ENCODE measurements around the gene FLRT1.

The FLRT1 gene

GRCh38 chr11:63997104-63997700 lies 38.5 kb upstream of the FLRT1 start:
- TF ChIP-seq, protein P1, sequence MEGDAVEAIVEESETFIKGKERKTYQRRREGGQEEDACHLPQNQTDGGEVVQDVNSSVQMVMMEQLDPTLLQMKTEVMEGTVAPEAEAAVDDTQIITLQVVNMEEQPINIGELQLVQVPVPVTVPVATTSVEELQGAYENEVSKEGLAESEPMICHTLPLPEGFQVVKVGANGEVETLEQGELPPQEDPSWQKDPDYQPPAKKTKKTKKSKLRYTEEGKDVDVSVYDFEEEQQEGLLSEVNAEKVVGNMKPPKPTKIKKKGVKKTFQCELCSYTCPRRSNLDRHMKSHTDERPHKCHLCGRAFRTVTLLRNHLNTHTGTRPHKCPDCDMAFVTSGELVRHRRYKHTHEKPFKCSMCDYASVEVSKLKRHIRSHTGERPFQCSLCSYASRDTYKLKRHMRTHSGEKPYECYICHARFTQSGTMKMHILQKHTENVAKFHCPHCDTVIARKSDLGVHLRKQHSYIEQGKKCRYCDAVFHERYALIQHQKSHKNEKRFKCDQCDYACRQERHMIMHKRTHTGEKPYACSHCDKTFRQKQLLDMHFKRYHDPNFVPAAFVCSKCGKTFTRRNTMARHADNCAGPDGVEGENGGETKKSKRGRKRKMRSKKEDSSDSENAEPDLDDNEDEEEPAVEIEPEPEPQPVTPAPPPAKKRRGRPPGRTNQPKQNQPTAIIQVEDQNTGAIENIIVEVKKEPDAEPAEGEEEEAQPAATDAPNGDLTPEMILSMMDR (IDR thresholded peaks at IDR 0.05), result no peak
- no peak for TF ChIP-seq ZFX (IDR thresholded peaks at IDR 0.05; ENCODE audit: borderline replicate concordance)
- peak overlapping the region; percentile 71; the same call in 1 of the 2 replicates for H3K27ac ChIP-seq

GRCh38 chr11:63997801-63998337 lies 37.9 kb upstream of the FLRT1 start:
- TF ChIP-seq, protein P1 (IDR thresholded peaks at IDR 0.05), result no peak
- TF ChIP-seq ZFX (IDR thresholded peaks at IDR 0.05; ENCODE audit: borderline replicate concordance), result no peak

GRCh38 chr11:63998558-63999348 lies 37.0 kb upstream of the FLRT1 start:
- H3K27ac ChIP-seq, result peak overlapping the region; percentile 71
- no peak for TF ChIP-seq ZFX (IDR thresholded peaks at IDR 0.05; ENCODE audit: borderline replicate concordance)
- TF ChIP-seq, protein P1 (IDR thresholded peaks at IDR 0.05), result no peak

More at GRCh38 chr11:63997801-63998337, 37.9 kb upstream of the FLRT1 start:
- peak overlapping the region; percentile 71 for H3K27ac ChIP-seq

GRCh38 chr11:63999349-64000025 lies 36.2 kb upstream of the FLRT1 start:
- TF ChIP-seq, protein P1 (IDR thresholded peaks at IDR 0.05), result no peak
- no peak for TF ChIP-seq ZFX (IDR thresholded peaks at IDR 0.05; ENCODE audit: borderline replicate concordance)
- peak overlapping the region; percentile 71 for H3K27ac ChIP-seq

DNA sequence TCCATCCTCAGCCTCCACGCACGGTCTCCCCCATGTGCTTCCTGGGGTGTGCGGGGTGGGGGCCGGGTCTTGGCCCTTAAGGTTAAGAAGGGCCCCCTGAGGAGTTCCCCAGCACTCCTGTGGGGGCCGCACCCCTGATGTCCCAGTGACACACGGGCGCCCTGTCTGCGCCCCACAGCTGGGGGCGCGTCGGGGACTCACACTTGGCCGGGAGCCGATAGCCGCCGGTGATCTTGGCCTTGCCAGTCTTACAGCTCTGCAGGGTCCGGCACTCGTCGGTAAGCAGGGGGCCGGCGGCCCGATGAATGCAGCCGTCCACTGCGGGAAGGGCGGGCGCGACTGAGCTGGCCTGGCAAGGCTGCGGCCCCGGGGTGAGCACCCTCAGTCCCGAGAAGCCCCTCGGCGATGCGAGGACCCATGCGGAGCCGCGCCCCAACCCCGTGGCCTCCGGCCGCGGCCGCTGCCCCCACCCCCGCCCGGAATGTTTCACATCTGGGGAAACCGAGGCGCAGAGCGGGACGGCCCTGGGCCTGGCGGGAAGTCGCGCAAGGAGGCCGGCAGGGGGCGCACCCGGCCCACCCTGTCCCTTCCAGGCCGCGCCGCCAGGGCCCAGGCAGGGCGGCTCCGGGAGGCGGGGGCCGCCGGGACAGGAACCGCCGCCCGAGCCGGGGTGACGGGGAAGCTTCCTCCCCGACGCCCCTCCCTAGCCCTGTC lies 35.5 kb upstream of the FLRT1 start:
- H3K27ac ChIP-seq, result peak overlapping the region; percentile 71
- TF ChIP-seq ZFX (IDR thresholded peaks at IDR 0.05; ENCODE audit: borderline replicate concordance), result no peak
- TF ChIP-seq, protein P1 (IDR thresholded peaks at IDR 0.05), result peak; percentile 94

DNA sequence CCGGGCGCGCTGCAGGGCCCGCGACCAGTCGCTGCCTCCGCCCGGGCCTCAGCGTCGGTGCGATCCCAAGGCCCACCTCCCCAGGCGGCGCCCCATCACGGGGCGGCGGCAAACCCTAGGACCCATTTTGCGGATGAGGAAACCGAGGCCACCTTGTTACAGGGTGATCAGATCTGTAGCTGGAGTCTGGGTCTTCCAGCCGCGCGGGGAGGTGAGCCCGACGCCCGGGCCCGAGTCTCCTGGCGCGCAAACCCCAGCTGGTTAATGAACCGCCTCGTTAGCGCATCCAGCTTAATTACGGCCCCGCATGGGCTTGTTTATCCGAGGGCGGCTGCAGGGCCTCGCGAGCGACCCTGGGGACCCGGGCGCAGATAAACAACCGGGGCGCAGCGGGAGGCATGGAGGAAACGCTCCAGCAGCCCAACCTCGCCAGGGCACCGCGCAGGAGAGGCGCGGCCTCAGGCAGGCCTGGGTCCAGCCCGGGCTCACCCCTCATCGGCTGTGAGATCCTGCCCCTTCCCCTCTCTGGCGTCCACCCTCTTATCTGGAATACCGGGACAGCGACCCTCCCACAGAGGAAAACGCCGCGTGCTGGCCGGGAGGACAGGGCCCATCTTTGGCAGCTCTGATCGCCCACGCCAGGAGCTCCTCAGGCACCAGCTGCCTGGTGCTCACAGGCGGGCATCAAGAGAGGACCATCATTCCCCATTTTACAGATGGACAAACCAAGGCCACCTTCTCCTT lies 34.8 kb upstream of the FLRT1 start:
- TF ChIP-seq, protein P1 (IDR thresholded peaks at IDR 0.05), result peak; percentile 59
- TF ChIP-seq ZFX (IDR thresholded peaks at IDR 0.05; ENCODE audit: borderline replicate concordance), result no peak
- peak overlapping the region; percentile 71; the same call in 1 of the 2 replicates for H3K27ac ChIP-seq

All from 22Rv1 (cell line).